Measurements from ENCODE around the gene NELFCD.

The NELFCD gene

GRCh38 chr20:59013031-59013951 lies 32.2 kb downstream of the NELFCD start:
- Histone ChIP-seq H3K36me3 (replicated peaks; ENCODE audit: low read depth, low read length) (no peaks in the 10 kb centered on the region), H3K79me2 (ENCODE audit: low read length) (no peaks in the 10 kb centered on the region), H4K20me1 (ENCODE audit: insufficient read depth, low read length) (no peaks in the 10 kb centered on the region), H3K9me3 (ENCODE audit: insufficient read depth, low read length) (no peaks in the 10 kb centered on the region), H3K4me1 (ENCODE audit: low read length) (peaks cover 34% of the 10 kb centered on the region), H3K27me3 (ENCODE audit: low read depth, low read length) (peaks cover 7% of the 10 kb centered on the region), H3K27ac (ENCODE audit: low read length) (no peak overlapping the region), H3K9ac (ENCODE audit: low read length) (no peak overlapping the region), H3K4me2 (ENCODE audit: low read length) (no peak overlapping the region), H2AFZ (ENCODE audit: low read depth, low read length) (no peak overlapping the region), H3K4me3 (ENCODE audit: low read length) (no peak overlapping the region)
- TF ChIP-seq CTCF (IDR thresholded peaks at IDR 0.05; ENCODE audit: low read depth, low read length) (no peak), EZH2phosphoT487 (IDR thresholded peaks at IDR 0.05; ENCODE audit: low read depth) (no peak)

- Histone ChIP-seq H3K4me2 (ENCODE audit: low read length) (no peak overlapping the region), H3K9ac (ENCODE audit: low read length) (no peak overlapping the region), H4K20me1 (ENCODE audit: insufficient read depth, low read length) (no peaks in the 10 kb centered on the region), H3K27me3 (ENCODE audit: low read depth, low read length) (peaks cover 7% of the 10 kb centered on the region), H3K79me2 (ENCODE audit: low read length) (no peaks in the 10 kb centered on the region), H3K4me1 (ENCODE audit: low read length) (peaks cover 27% of the 10 kb centered on the region), H3K4me3 (ENCODE audit: low read length) (no peak overlapping the region), H3K36me3 (replicated peaks; ENCODE audit: low read depth, low read length) (no peaks in the 10 kb centered on the region), H3K27ac (ENCODE audit: low read length) (no peak overlapping the region), H3K9me3 (ENCODE audit: insufficient read depth, low read length) (no peaks in the 10 kb centered on the region), H2AFZ (ENCODE audit: low read depth, low read length) (no peak overlapping the region)
- TF ChIP-seq EZH2phosphoT487 (IDR thresholded peaks at IDR 0.05; ENCODE audit: low read depth) (no peak), CTCF (IDR thresholded peaks at IDR 0.05; ENCODE audit: low read depth, low read length) (no peak)
Measured at GRCh38 chr20:59013959-59014608, 33.0 kb downstream of the NELFCD start.

- no peak overlapping the region for H3K27ac ChIP-seq (ENCODE audit: low read length)
- H3K27me3 ChIP-seq (ENCODE audit: low read depth, low read length), result peaks cover 5% of the 10 kb centered on the region; the same call in 1 of the 2 replicates
- H3K9me3 ChIP-seq (ENCODE audit: insufficient read depth, low read length), result no peaks in the 10 kb centered on the region
- no peak overlapping the region for H2AFZ ChIP-seq (ENCODE audit: low read depth, low read length)
- no peak overlapping the region for H3K4me3 ChIP-seq (ENCODE audit: low read length)
- no peaks in the 10 kb centered on the region for H3K79me2 ChIP-seq (ENCODE audit: low read length)
- TF ChIP-seq EZH2phosphoT487 (IDR thresholded peaks at IDR 0.05; ENCODE audit: low read depth), result no peak
- TF ChIP-seq CTCF (IDR thresholded peaks at IDR 0.05; ENCODE audit: low read depth, low read length), result no peak
- H3K4me2 ChIP-seq (ENCODE audit: low read length), result no peak overlapping the region
- no peaks in the 10 kb centered on the region for H4K20me1 ChIP-seq (ENCODE audit: insufficient read depth, low read length)
- H3K36me3 ChIP-seq (replicated peaks; ENCODE audit: low read depth, low read length), result no peaks in the 10 kb centered on the region
- no peak overlapping the region for H3K9ac ChIP-seq (ENCODE audit: low read length)
- H3K4me1 ChIP-seq (ENCODE audit: low read length), result peaks cover 21% of the 10 kb centered on the region
Measured at GRCh38 chr20:59014680-59015389, 33.8 kb downstream of the NELFCD start.

GRCh38 chr20:59015411-59015810 lies 34.4 kb downstream of the NELFCD start:
- H2AFZ ChIP-seq (ENCODE audit: low read depth, low read length), result no peak overlapping the region
- H3K4me3 ChIP-seq (ENCODE audit: low read length), result no peak overlapping the region
- TF ChIP-seq EZH2phosphoT487 (IDR thresholded peaks at IDR 0.05; ENCODE audit: low read depth), result no peak
- no peak for TF ChIP-seq CTCF (IDR thresholded peaks at IDR 0.05; ENCODE audit: low read depth, low read length)
- H3K27me3 ChIP-seq (ENCODE audit: low read depth, low read length), result peaks cover 4% of the 10 kb centered on the region; the same call in 1 of the 2 replicates
- H3K79me2 ChIP-seq (ENCODE audit: low read length), result no peaks in the 10 kb centered on the region
- H3K4me2 ChIP-seq (ENCODE audit: low read length), result no peak overlapping the region
- no peak overlapping the region for H3K27ac ChIP-seq (ENCODE audit: low read length)
- peaks cover 15% of the 10 kb centered on the region for H3K4me1 ChIP-seq (ENCODE audit: low read length)
- no peaks in the 10 kb centered on the region for H3K9me3 ChIP-seq (ENCODE audit: insufficient read depth, low read length)
- no peaks in the 10 kb centered on the region for H3K36me3 ChIP-seq (replicated peaks; ENCODE audit: low read depth, low read length)
- no peaks in the 10 kb centered on the region for H4K20me1 ChIP-seq (ENCODE audit: insufficient read depth, low read length)
- H3K9ac ChIP-seq (ENCODE audit: low read length), result no peak overlapping the region

Data from OCI-LY3 (cell line).